Renal cortical epithelial cell (primary cell): ENCODE measurements around the gene BAZ2A. TPM values are rescaled to one million over a fixed set of nuclear protein-coding genes. Genes with fewer than 3 reads are reported as not detected.

Experiments
- total RNA-seq: library from RNA; depleted of rRNA; stranded (reverse); fragments of >200 nt; gene quantifications from 2 replicates; pipeline ENCODE4 v1.2.3, GENCODE V29; 2014

The BAZ2A gene
- total RNA-seq, 1 donor from 2014 or later, result 45.4 TPM

Other genes starting within 250 kb of the BAZ2A start
- gene TIMELESS, start 180.9 kb downstream of the BAZ2A start, total RNA-seq, result 5.2 and 8.7 TPM in 2 replicates
- 0.15 TPM in 1 of 2 replicates, not detected in the other for gene MIP, start 175.7 kb downstream of the BAZ2A start, total RNA-seq
- 1.0 and 1.5 TPM in 2 replicates for gene SPRYD4, start 161.7 kb downstream of the BAZ2A start, total RNA-seq
- gene GLS2, start 142.2 kb downstream of the BAZ2A start, total RNA-seq, result 1.4 and 1.6 TPM in 2 replicates
- 24.8 and 31.3 TPM in 2 replicates for gene RBMS2, start 108.5 kb downstream of the BAZ2A start, total RNA-seq
- gene ATP5F1B, start 15.7 kb upstream of the BAZ2A start, total RNA-seq, result 598 and 691 TPM in 2 replicates
- 89.4 and 156 TPM in 2 replicates for gene PTGES3, start 58.0 kb upstream of the BAZ2A start, total RNA-seq
- 1,165 and 1,223 TPM in 2 replicates for gene NACA, start 95.0 kb upstream of the BAZ2A start, total RNA-seq
- 2.9 and 9.6 TPM in 2 replicates for gene PRIM1, start 122.0 kb upstream of the BAZ2A start, total RNA-seq
- gene HSD17B6, start 133.0 kb upstream of the BAZ2A start, total RNA-seq, result 1.1 TPM in 1 of 2 replicates, not detected in the other